ENCODE results near the gene PLEKHM3. TPM values are rescaled to one million over a fixed set of nuclear protein-coding genes. Genes with fewer than 3 reads are reported as not detected.

Gene PLEKHM3
- total and polyA plus RNA-seq, 2 donors (not counting 3 experiments of a cell fraction or from before 2014, with no cell fraction given): 3.1 to 9.1 TPM

- FAIRE-seq (no peak), DNase-seq (ENCODE audit: low read depth, low spot score) (no peak)
- dilution Hi-C loops (cut with MboI; ENCODE audit: extremely low pct_ligation_motif_present, low sequenced_read_pairs): no loop called here
- Histone ChIP-seq H3K9me3 (replicated peaks; ENCODE audit: control insufficient read depth, insufficient read depth, low read length) (no peaks in the 10 kb centered on the region), H2AFZ (ENCODE audit: low read depth, low read length) (no peak overlapping the region), H3K4me3 (replicated peaks in 1 of 3; ENCODE audit: insufficient read depth in 1 of 3, low read depth in 1 of 3, low read length in 3 of 3) (no peak overlapping the region), H3K4me2 (ENCODE audit: insufficient read depth, low read length) (no peak overlapping the region), H3K9me1 (replicated peaks; ENCODE audit: control insufficient read depth, extremely low read depth, insufficient read depth, low read length) (no peaks in the 10 kb centered on the region), H3K36me3 (ENCODE audit: control insufficient read depth in 2 of 2, extremely low read depth in 1 of 2, insufficient read depth in 2 of 2, low read length in 2 of 2) (no peaks in the 10 kb centered on the region), H3K9ac (replicated peaks; ENCODE audit: extremely low read depth, insufficient read depth, low read length) (no peak overlapping the region), H3K79me2 (ENCODE audit: control insufficient read depth, insufficient read depth, low read length) (no peaks in the 10 kb centered on the region), H3K27me3 (ENCODE audit: control insufficient read depth in 2 of 2, insufficient read depth in 2 of 2, low read length in 2 of 2) (no peaks in the 10 kb centered on the region), H4K20me1 (replicated peaks; ENCODE audit: control insufficient read depth, extremely low read depth, insufficient read depth, low read length) (no peaks in the 10 kb centered on the region), H3K4me1 (ENCODE audit: control insufficient read depth, extremely low read depth, insufficient read depth, low read length) (no peaks in the 10 kb centered on the region), H3K27ac (ENCODE audit: insufficient read depth, low read depth, low read length) (no peak overlapping the region)
- intact Hi-C loops (cut with micrococcal nuclease): no loop called here
- TF ChIP-seq EZH2 (IDR thresholded peaks at IDR 0.05; ENCODE audit: borderline replicate concordance, low read depth, low read length, severe bottlenecking) (no peak), MAX (IDR thresholded peaks at IDR 0.05; ENCODE audit: insufficient read depth, insufficient read length) (no peak), CTCF (IDR thresholded peaks at IDR 0.05; ENCODE audit: extremely low read depth in 1 of 2, insufficient read depth in 1 of 2, low read depth in 1 of 2, low read length in 2 of 2) (no peak), POLR2AphosphoS5 (IDR thresholded peaks at IDR 0.05; ENCODE audit: insufficient read depth, low read depth, low read length) (no peak), FOS (IDR thresholded peaks at IDR 0.05; ENCODE audit: borderline replicate concordance, insufficient read depth, low read length) (no peak), POLR2A (IDR thresholded peaks at IDR 0.05; ENCODE audit: low read depth, low read length) (no peak), GATA2 (IDR thresholded peaks at IDR 0.05; ENCODE audit: insufficient read depth, insufficient read length, low read depth, low read length) (no peak), JUN (IDR thresholded peaks at IDR 0.05; ENCODE audit: borderline replicate concordance, insufficient read depth, insufficient read length, low read depth) (no peak), MYC (IDR thresholded peaks at IDR 0.05; ENCODE audit: low read depth, low read length) (no peak)
- POLR2A ChIA-PET: interaction anchor here (0.6 kb wide), 1 partner anchor 128 kb away, joined by 9 read pairs; no protein-coding TSS in a partner anchor
- CTCF ChIA-PET: interaction anchor here (1.5 kb wide), 1 partner anchor 22 kb away, joined by 4 read pairs; no protein-coding TSS in a partner anchor
- no TSS peak for BruUV-seq (replicated peaks)
These were observed 105.0 kb downstream of the PLEKHM3 start for GRCh38 chr2:207920321-207920720.
